Chondrocyte (in vitro differentiated cells): Measurements from ENCODE around the gene HCK. TPM values are rescaled to one million over a fixed set of nuclear protein-coding genes. Genes with fewer than 3 reads are reported as not detected.

ENCODE experiments used
- DNase-seq: peaks from one replicate; pipeline ENCODE4 v3.0.0; 2021; ENCODE audit warnings: mixed read lengths, low spot score
- H3K27ac Mint-ChIP-seq: one replicate; pipeline ENCODE4 v1.8.0; 2021; ENCODE audit warnings: mild to moderate bottlenecking, moderate library complexity, mixed read lengths; ENCODE audit not compliant: unreplicated experiment
- H3K27me3 Mint-ChIP-seq: 2 replicates; pipeline ENCODE4 v1.8.0; 2021; ENCODE audit warnings: low read depth, mixed read lengths
- H3K36me3 Mint-ChIP-seq: 2 replicates; pipeline ENCODE4 v1.8.0; 2021; ENCODE audit warnings: low read depth, mixed read lengths
- H3K4me1 Mint-ChIP-seq: 2 replicates; pipeline ENCODE4 v1.8.0; 2021; ENCODE audit warnings: low read depth, mild to moderate bottlenecking, mixed read lengths
- H3K4me3 Mint-ChIP-seq: one replicate; pipeline ENCODE4 v1.8.0; 2021; ENCODE audit warnings: mild to moderate bottlenecking, moderate library complexity, mixed read lengths; ENCODE audit not compliant: unreplicated experiment
- H3K9me3 Mint-ChIP-seq: 2 replicates; pipeline ENCODE4 v1.8.0; 2021; ENCODE audit warnings: low read depth, mixed read lengths
- total RNA-seq: library from RNA; stranded (reverse); gene quantifications from 3 replicates; pipeline ENCODE4 v1.2.1, GENCODE V29; 2021
- TF ChIP-seq, protein P1 (sequence below): fragments of 200-600 bp; sonication (generic); IDR thresholded peaks from 2 replicates; pipeline ENCODE4 v1.5.0; 2021; ENCODE audit warnings: antibody characterized with exemption, mild to moderate bottlenecking, moderate library complexity

HCK gene
- total RNA-seq, 1 donor from 2014 or later, result not detected

DNA sequence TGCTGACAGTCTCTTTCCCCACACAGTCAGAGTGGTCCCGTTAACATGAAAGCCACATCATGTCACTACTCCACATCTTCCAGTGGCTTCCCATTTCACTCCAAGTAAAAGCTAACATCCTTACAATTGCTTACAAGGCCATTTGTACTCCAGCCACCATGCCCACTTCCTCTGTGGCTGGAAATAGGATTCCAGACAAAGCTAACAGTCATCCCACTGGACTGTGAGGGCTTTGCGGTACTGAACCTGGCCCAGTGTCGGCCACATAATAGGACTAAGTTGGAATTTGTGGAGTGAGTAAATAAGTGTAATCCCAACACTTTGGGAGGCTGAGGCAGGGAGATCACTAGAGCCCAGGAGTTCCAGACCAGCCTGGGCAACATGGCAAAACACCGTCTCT, 31.0 kb upstream of the HCK start:
- Mint-ChIP-seq H3K4me1 (peaks cover 18% of the 10 kb centered on the region), H3K27ac (no peak overlapping the region), H3K27me3 (peaks cover 86% of the 10 kb centered on the region), H3K9me3 (no peaks in the 10 kb centered on the region), H3K4me3 (no peak overlapping the region), H3K36me3 (peaks cover 9% of the 10 kb centered on the region)
- DNase-seq, result no peak
- TF ChIP-seq, protein P1, sequence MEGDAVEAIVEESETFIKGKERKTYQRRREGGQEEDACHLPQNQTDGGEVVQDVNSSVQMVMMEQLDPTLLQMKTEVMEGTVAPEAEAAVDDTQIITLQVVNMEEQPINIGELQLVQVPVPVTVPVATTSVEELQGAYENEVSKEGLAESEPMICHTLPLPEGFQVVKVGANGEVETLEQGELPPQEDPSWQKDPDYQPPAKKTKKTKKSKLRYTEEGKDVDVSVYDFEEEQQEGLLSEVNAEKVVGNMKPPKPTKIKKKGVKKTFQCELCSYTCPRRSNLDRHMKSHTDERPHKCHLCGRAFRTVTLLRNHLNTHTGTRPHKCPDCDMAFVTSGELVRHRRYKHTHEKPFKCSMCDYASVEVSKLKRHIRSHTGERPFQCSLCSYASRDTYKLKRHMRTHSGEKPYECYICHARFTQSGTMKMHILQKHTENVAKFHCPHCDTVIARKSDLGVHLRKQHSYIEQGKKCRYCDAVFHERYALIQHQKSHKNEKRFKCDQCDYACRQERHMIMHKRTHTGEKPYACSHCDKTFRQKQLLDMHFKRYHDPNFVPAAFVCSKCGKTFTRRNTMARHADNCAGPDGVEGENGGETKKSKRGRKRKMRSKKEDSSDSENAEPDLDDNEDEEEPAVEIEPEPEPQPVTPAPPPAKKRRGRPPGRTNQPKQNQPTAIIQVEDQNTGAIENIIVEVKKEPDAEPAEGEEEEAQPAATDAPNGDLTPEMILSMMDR, result no peak

DNA sequence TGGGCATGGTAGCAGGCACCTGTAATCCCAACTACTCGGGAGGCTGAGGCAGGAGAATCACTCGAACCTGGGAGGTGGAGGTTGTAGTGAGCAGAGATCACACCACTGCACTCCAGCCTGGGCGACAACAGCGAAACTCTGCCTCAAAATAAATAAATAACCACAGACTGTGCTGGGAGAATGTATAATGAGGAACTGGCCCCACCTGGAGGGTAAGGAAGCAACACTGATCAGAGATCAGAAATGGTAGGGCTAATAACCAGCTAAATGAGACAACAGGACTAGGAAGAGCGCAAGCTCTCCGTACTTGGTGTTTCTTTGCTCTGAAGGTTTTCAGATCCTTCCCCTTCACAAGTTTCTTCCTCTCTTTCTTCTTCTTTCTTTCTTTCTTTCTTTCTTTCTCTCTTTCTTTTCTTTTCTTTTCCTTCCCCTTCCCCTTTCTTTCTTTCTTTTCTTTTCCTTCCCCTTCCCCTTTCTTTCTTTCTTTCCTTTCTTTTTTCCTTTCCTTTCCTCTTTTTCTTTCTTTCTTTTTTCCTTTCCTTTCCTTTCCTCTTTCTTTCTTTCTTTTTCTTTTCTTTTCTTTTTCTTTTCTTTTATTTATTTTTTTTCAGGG, 27.3 kb upstream of the HCK start:
- H3K27ac Mint-ChIP-seq, result no peak overlapping the region
- TF ChIP-seq, protein P1, result no peak
- peaks cover 7% of the 10 kb centered on the region for H3K36me3 Mint-ChIP-seq
- no peak overlapping the region for H3K4me3 Mint-ChIP-seq
- H3K27me3 Mint-ChIP-seq, result peaks cover 76% of the 10 kb centered on the region
- no peaks in the 10 kb centered on the region for H3K9me3 Mint-ChIP-seq
- peaks cover 5% of the 10 kb centered on the region for H3K4me1 Mint-ChIP-seq
- DNase-seq, result no peak

DNA sequence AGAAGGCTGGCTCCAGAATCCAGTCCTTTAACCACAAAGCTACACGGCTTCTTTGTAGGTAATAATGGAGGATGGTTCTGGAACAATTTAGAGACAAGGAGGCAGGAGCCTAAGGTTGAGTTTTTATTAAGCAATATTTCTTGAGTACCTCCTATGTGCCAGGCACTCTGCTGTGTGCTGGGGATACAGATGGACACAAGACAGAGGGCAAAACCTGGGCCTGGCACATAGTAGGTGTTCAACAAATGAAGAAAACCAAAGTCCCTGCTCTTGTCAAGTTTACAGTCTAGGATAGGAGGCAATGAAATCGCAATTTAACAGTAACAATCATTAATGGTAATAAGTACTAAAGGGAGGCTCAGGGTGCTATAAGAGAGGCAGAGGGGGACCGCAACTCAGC, 24.4 kb upstream of the HCK start:
- TF ChIP-seq, protein P1, result no peak
- H3K27me3 Mint-ChIP-seq, result peaks cover 53% of the 10 kb centered on the region
- H3K4me1 Mint-ChIP-seq, result peaks cover 3% of the 10 kb centered on the region
- no peak overlapping the region for H3K4me3 Mint-ChIP-seq
- no peaks in the 10 kb centered on the region for H3K36me3 Mint-ChIP-seq
- H3K27ac Mint-ChIP-seq, result no peak overlapping the region
- H3K9me3 Mint-ChIP-seq, result no peaks in the 10 kb centered on the region
- no peak for DNase-seq

DNA sequence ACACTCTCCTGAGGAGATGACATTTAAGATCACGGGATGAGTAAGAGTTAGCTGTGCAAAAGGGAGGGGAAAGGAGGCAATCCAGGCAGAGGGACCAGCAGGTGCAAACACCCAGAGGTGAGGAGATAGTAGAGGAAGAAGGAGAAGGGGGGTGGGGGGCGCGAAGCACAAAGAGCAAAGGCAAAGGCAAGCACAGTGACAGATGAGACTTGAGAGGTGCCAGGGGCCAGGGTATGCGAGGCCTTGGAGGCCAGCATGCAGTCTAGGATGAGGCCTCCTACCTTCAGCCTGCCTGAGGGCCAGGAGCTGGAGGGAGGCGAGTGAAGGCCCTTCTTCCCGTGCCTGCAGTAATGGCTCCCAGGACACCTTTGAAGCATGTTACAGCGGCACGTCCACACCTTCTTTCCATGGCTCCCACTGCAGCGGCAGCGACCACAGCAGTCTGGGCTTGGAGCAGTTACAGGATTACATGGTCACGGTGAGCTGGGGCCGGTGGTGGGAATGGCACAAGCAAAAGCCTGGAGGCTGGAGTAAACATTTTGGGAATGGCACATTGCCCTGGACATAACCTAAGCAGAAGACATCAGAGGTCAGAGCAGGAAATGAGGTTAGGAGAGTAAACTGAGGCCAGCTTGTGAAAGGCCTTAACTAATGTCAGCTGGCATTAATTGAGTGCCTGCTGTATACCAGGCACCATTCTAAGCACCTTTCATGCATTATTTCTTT, 23.2 kb upstream of the HCK start:
- Mint-ChIP-seq H3K9me3 (no peaks in the 10 kb centered on the region), H3K36me3 (no peaks in the 10 kb centered on the region), H3K4me1 (peaks cover 3% of the 10 kb centered on the region), H3K4me3 (no peak overlapping the region), H3K27me3 (peaks cover 50% of the 10 kb centered on the region), H3K27ac (no peak overlapping the region)
- DNase-seq, result no peak
- TF ChIP-seq, protein P1, result no peak

DNA sequence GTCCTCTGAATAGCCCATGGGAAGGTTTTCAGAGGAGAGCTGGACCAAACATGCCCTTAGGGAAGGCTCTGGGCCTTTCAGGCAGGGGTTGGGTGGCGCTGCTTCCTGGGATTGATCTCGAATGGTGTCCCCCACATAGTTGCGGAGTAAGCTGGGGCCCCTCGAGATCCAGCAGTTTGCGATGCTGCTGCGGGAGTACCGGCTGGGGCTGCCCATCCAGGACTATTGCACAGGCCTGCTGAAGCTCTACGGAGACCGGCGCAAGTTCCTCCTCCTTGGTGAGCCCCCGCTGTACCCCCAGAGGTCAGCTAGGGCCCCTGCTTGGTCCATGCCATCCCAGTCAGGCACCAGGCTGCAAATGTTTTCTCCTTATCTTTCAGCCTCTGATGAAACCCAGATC, 22.5 kb upstream of the HCK start:
- no peaks in the 10 kb centered on the region for H3K9me3 Mint-ChIP-seq
- no peak overlapping the region for H3K27ac Mint-ChIP-seq
- no peak for DNase-seq
- peaks cover 46% of the 10 kb centered on the region for H3K27me3 Mint-ChIP-seq
- H3K36me3 Mint-ChIP-seq, result no peaks in the 10 kb centered on the region
- TF ChIP-seq, protein P1, result no peak
- H3K4me3 Mint-ChIP-seq, result no peak overlapping the region
- H3K4me1 Mint-ChIP-seq, result peaks cover 3% of the 10 kb centered on the region
